Muscle of back (tissue), 11 donors: Measurements from ENCODE around the gene CTNNBIP1. TPM values are rescaled to one million over a fixed set of nuclear protein-coding genes. Genes with fewer than 3 reads are reported as not detected.

Experiments
- DNase-seq, 3 donors: peaks; one replicate each; pipeline versions ENCODE4 v3.0.0 to v3.0.0-alpha.2; 2013
- polyA plus RNA-seq, 10 donors: library from polyadenylated mRNA; unstranded; fragments of 120-200 nt; gene quantifications; one replicate each; pipeline ENCODE4 v1.2.1, GENCODE V29; 2013; ENCODE audit not compliant: insufficient read length in 10 of 10

The CTNNBIP1 gene
- polyA plus RNA-seq, 10 donors, result 50.5 to 68.9 (median 59.6) TPM

- no peak for DNase-seq
Measured at GRCh38 chr1:9836632-9836960, 73.5 kb downstream of the CTNNBIP1 start.

- peak in 1 of 3 donors; percentile 48 for DNase-seq
Measured at GRCh38 chr1:9835758-9836631, 74.1 kb downstream of the CTNNBIP1 start.

GRCh38 chr1:9835404-9835757 lies 74.7 kb downstream of the CTNNBIP1 start:
- DNase-seq, result no peak

- no peak for DNase-seq
Measured at GRCh38 chr1:9833632-9834031, 76.4 kb downstream of the CTNNBIP1 start.

- no peak for DNase-seq
Measured at GRCh38 chr1:9827558-9828185, 82.4 kb downstream of the CTNNBIP1 start.

GRCh38 chr1:9826616-9827015 lies 83.5 kb downstream of the CTNNBIP1 start:
- DNase-seq, result no peak

GRCh38 chr1:9826087-9826486 lies 84.0 kb downstream of the CTNNBIP1 start:
- DNase-seq, result no peak

GRCh38 chr1:9825093-9826074 lies 84.7 kb downstream of the CTNNBIP1 start:
- peak in 1 of 3 donors; percentile 70 for DNase-seq

GRCh38 chr1:9824702-9825089 lies 85.4 kb downstream of the CTNNBIP1 start:
- no peak for DNase-seq

GRCh38 chr1:9823943-9824701 lies 85.9 kb downstream of the CTNNBIP1 start, which contains the start of gene CLSTN1:
TSS of gene CLSTN1 (minus strand) at chr1:9823965. CDS start at chr1:9823733, 232 bp downstream.
- DNase-seq, result peak; percentile 89 to 93 (median 93)

- DNase-seq, result no peak
Measured at GRCh38 chr1:9823693-9823942, 86.5 kb downstream of the CTNNBIP1 start.

- peak in 2 of 3 donors; percentile 23 to 65 for DNase-seq
Measured at GRCh38 chr1:9822897-9823692, 87.0 kb downstream of the CTNNBIP1 start.

- no peak for DNase-seq
Measured at GRCh38 chr1:9822490-9822889, 87.6 kb downstream of the CTNNBIP1 start.

GRCh38 chr1:9821710-9822109 lies 88.4 kb downstream of the CTNNBIP1 start:
- no peak for DNase-seq

GRCh38 chr1:9820521-9820920 lies 89.5 kb downstream of the CTNNBIP1 start:
- no peak for DNase-seq

- no peak for DNase-seq
Measured at GRCh38 chr1:9817734-9818133, 92.3 kb downstream of the CTNNBIP1 start.

GRCh38 chr1:9816199-9816598 lies 93.9 kb downstream of the CTNNBIP1 start:
- DNase-seq, result no peak

- DNase-seq, result no peak
Measured at GRCh38 chr1:9815150-9815549, 94.9 kb downstream of the CTNNBIP1 start.

GRCh38 chr1:9814619-9815018 lies 95.5 kb downstream of the CTNNBIP1 start:
- no peak for DNase-seq

GRCh38 chr1:9811239-9811966 lies 98.7 kb downstream of the CTNNBIP1 start:
- DNase-seq, result no peak
